ENCODE data around the gene S100A3.

The S100A3 gene

DNA sequence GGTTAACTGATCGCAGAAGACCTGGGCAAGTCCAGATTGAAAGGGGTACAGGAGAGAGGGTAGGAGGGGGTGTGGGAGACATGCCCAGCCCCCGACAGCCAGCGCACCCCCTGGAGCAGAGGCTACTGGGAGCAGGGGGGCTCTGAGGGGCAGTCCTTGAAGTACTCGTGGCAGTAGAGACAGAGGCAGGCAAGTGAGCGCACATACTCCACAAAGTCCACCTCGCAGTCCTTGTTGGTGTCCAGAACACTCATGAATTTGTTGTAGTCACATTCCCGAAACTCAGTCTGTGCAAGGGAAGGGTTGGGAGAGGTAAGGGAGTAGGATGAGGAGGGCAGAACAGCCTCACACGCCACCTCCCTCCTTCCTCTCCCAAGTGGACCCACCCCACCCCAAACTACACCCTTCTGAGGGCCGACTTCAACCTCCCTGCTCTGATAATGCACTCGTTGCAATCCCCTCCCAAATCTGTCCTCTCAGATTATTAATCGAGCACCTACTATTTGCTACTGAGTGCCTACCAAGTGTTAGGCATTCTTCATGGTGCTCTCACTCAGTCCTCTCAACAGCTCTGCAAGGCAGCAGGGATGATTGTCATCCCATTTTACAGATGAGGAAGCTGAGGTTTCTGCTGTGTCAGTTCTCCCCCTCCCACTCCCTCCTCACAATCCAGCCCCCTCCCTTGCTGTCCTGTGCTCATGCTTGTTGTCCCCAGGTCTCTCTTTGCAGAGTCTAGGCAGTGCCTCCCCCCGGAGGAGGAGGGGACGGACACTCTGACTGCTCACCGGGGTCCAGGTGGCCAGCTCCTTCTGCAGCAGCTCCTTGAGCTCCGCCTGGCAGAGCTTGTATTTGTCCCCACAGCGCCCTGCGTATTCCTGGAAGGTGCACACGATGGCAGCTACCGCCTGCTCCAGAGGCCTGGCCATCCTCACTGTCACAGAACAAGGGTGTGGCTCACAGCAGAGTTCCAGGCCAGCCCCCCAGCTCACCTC lies 1.2 kb downstream of the S100A3 start:
- DNase-seq (ENCODE audit: low read depth) = no peak

DNA sequence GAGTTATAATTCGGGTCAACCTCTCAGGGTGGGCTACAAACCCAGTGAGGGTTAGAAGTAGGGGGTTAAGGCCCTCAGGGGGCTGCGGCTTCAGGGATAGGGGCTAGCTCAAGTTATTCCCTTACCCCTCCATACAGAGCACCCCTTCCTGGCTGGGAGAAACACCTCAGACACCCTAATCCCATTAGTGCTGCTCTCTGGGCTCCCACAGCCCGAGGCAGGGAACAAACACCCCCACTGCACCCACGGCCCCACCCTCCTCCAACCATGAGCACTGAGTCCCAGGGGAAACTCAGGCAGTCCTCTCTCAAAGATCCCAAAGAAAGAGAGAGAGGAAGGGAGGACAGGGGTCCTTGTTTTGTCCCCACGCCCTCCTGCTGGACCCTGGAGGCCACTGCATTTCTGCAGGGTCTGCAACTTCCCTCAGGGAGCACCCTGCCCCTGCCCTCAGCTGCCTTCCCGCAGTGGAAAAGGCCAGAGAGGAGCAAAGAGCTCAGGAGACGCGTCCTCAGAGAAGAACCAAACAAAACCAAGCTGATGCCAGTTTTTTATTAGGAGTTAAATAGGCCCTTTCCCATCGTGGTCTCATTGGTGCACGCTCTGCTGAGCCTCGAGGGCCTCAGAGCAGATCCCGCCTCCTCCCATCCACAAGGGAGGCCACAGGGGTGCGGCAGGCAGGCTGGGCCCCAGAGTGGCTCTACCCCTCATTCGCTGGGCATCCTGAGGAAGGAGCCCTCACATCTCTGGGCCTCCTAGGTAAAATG lies 2.1 kb downstream of the S100A3 start:
- DNase-seq (ENCODE audit: low read depth) = no peak

DNA sequence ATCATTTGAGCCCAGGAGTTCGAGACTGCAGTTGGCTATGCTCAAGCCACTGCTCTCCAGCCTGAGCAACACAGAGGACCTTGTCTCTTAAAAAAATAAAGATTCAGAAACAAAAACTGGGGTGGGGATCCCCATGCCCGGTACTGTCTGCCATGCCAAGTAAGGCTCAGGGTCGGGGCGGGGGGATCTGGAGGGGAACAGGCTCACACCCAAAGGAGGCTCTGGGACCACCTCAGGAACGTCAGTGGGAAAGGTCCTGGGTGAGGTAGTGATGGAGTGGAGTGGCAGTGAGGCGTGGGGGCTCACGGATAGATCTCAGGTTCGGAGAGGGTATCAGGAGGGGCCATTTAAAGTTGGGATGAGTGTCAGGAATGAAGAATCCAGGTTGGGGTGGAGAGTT lies 2.7 kb downstream of the S100A3 start:
- DNase-seq (ENCODE audit: low read depth) = no peak

DNA sequence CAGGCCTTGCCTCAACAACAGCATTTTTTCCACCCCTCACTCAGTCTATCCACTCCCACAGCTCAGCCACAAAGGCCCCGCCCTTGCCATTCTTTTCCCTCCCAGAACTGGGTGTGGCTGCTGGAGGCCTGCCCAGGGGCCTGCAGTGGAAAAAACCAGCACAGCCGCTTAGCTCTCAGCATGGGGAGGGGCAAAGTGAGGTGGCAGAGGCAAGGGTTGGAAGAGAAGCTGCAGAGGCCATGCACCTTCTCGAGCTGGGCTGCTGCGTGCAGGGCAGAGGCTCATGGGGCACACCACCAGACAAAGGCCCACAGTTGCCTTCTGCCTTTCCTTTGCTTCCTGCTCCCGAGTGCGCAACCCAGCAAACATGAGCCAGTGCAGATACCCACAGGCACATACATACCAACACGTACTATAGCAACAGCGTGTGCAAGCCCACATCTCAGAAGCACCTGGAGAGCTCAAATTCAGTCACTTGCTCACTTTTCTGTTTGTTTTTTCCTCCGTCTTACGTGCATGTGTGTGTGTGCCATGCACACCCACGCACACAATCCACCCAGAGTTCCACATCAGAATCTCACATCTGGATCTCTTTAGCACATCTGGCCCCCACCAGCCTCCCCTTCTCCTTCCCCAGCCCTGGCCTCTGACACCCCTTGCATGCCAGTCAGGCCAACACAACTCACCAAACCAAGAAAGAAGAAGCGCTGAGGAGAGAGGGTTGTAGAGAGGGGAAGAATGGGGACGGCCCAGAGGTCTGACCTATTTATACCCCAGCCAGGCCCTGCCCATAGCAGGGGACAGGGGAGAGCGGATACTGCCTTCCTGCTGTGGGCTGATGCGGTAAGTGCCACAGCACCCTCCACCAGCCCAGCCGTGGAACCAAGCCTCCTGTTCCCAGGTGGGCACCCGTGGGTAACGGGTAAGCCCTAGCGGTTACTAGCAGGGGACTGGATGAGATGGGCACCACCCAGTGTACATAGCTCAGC lies 3.7 kb downstream of the S100A3 start, which contains the start of gene S100A4:
TSS of gene S100A4 (minus strand) at position 740 of the 989 bp plus-strand sequence. CDS start 1,012 bp downstream, outside the sequence.
- DNase-seq (ENCODE audit: low read depth) = no peak

DNA sequence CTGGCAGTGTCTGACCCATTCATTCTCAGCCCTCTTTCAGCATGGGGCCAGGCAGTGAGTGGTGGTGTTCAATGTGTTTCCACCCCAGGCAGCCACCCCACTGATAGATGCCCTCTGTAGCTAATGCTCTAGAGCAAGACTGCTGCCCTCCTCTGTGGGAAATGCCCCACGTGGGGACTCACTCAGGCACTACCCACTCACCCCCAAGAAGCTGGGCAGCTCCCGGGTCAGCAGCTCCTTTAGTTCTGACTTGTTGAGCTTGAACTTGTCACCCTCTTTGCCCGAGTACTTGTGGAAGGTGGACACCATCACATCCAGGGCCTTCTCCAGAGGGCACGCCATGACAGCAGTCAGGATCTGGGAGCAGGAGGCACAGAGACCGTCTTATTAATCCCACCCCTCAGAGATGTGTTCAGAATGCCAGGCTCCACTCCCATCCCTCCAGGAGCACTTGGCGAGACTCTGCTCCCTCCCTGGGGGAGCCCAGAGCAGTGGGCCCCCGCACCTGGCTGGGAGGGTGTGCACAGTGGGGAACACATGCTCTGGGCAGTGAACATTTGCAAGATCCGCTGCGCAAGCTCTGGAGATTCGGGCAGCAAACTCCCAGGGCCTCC lies 4.5 kb downstream of the S100A3 start:
- no peak for DNase-seq (ENCODE audit: low read depth)

DNA sequence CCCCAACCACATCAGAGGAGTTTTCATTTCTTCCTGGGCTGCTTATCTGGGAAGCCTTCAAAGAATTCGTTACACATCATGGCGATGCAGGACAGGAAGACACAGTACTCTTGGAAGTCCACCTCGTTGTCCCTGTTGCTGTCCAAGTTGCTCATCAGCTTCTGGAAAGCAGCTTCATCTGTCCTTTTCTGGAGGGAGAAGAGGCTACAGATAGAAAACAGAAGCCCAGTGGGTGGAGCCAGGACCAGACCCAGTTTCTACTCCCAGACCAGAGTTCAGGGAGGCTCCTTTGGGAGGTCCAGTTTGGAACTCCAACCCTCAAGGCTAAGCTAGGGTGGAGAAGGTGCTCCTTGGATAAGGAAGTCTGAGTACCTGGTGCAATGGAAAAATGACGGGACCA lies 5.3 kb downstream of the S100A3 start:
- no peak for DNase-seq (ENCODE audit: low read depth)

DNA sequence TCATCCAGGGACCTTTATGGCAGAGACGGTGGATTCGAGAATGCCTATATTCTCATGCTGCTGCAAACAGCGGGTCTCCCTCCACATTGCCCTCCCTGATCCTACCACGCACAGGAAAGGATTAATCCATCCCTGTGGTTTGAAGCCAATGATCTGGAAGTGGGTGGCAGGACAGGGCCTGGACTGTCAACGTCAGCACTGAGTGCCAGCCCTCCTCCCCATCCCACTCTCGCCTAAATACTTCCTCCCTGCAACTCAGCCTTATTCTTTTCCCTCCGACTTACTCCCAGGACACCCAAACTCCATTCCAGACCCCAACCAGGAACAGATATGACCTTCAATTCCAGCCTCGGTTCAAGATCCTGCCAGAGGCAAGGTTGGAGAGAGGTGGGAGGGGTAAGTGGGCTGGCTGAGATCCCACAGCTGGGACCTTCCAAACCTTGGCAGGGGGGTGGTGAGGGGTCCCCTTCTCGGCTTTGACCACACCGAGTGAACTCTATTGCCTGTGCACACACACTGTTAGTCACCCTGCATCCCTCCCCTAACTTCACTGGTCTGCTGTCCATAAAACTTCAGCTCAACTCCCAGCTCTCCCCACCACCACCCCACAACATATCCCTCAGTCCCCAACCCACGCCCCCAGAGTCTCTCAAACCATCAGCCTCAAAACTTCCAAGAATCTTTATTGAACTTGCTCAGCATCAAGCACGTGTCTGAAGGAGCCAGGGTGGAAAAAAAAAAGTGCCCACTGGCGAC lies 5.9 kb downstream of the S100A3 start:
- no peak for DNase-seq (ENCODE audit: low read depth)

DNA sequence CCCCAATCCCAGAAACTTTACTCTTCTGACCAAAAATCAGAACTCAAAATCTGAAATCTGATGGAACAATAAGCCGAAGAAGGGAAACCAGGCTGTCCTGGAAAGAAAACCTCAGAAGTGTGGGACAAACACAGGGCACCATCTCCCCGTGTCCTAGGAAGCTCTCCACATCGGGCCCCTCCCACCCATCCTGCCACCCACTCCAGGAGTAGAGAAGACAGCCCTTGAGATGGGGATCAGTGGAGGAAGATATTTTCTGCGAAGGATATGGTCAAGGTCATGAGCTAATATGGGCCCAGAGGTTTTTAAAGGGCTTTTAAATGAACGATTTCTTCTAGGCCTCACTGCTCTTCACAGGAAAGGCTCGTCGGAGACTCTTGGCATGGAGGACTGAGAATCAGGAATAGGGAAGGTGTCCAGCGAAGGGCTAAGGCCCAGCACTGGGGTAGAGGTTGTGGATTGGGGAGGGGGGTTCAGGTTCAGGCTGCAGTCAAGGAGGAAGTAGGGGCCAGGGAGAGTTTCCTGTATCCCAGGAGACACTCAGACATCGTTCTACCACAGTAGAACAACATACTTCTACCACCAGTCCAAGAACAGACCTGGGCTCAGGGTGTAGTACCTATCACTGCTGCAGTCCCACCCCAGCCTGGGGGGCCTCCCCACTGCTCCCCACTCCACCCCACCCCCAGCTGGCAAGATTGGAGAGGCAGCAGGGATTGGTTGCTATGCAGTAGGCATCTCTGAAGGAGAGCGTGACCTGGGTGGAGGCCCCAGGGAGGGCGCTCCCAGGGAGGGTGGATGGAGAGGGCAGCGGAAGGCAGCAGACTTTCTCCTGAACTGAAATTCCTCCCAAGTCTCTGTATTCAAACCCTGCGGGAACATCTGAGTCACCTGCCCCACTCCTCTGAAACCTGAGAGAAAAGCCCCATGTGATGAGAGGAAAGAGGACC lies 7.1 kb downstream of the S100A3 start:
- DNase-seq (ENCODE audit: low read depth) = no peak

DNA sequence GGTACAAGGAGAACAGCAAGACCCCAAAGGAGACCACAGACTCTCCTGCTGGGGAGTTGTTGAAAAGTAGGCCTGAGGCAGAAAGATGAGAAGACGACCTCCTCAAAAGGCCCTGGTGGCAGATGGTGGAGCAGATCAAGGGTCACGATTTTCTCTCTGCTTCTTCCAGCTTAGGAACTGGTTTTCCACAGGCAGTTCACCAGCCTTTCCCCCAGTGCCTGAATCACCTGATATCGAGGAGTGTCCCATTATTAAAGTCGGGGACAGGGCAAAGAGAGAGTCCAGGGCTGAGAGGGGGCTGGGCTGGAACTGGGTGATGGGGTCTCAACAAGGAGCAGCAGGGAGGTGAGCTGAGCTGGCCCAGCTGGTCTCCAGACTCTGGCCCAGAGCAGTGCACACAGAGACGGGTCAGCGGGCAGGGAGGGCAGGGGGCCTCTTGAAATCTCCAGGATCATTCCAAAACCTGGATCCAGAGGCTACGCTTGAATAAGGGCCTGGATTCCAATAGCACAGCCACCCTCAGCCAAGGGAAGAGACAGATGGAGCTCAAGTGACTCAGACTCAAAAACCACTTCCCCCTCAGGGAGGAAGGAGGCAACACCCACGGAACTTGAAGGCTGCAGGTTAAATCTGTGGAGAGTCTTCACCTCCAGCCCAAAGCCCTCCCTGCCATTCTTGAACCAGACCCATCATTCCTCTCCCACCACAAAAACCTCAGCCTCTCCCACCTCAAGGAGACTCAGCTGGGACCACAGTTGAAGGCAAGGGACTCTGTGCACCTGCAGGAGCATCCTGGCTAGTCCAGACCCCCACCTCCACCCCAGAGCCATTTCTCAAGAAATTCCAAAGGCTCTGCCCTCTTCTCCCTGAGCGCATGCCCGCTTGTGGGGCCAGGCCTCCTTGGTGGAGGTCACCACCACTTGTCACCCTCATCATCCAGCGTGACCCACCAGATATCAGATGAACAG lies 8.4 kb downstream of the S100A3 start, which contains the start of gene S100A5:
TSS of gene S100A5 (minus strand) at position 541 of the 968 bp plus-strand sequence. CDS start 743 bp downstream, outside the sequence.
- DNase-seq (ENCODE audit: low read depth) = no peak

DNA sequence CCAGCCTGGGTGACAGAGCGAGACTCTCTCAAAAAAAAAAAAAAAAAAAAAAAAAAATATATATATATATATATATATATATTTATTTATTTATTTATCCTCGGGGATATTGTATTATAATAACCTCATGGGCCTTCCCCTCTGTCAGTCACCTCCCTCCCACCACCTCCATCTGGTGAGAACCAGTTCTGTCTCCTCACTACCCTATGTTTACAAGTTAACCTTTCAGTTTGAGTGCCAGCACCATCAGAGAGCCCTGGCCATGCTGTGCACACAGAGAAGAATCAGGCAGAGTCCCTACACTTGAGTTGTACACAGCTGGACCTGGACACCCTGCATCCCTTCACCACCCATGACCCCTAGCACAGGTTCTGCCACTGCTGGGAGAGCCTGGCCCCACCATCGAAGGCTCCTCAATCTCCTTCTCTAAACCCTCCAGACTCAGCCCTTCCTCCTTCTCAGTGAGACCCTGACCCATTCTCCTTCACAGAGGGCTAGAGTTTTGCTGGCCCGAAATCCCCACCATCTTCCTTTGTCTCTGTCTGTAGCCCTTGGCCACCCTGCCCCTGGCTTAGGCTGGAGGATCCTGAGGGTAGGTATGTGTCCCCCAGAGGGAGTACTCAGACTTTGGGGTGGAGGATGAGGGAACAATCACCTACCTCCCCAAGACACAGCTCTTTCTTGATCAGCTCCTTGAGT lies 9.5 kb downstream of the S100A3 start:
- DNase-seq (ENCODE audit: low read depth) = no peak

DNA sequence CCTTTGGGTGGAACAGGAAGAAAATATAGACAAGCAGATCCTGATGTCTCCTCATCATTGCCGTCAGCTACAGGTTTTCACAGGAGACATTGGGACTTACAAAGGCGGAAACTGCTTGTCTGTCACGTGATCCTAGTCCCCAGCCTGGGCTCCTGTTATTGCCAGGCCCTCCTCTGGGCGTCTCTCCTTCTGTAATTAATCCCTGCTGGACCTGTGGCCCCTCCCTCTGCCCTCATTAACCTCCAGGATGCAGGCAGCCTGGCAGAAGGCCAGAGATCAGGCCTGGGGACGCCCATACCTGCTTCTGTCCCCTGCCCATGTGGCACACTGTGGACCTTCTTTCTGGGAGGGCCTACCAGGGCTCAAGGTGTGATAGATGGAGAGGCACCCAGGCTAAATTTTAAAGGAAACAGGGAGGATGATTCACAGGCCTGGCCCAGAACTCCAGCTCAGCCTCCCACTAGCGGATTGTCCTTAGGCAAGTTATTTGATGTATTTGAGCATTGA lies 10.7 kb downstream of the S100A3 start:
- no peak for DNase-seq (ENCODE audit: low read depth)

DNA sequence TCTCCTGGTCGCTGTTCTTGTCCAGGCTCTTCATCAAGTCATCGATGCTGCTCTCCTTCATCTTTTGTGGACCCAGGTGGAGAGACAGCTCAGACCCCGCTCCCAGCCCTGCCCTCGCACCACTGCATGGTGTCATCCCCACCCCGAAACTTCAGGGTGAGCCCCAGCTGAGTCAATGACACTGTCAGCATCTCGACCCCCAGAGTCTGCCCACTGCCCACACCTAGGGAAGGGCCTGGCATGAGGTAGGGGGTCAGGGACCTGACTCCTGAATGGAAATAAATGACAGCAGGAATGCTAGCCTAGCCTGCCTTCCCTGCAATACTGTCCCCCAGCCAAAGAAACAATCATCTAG lies 11.7 kb downstream of the S100A3 start:
- DNase-seq (ENCODE audit: low read depth) = no peak

DNA sequence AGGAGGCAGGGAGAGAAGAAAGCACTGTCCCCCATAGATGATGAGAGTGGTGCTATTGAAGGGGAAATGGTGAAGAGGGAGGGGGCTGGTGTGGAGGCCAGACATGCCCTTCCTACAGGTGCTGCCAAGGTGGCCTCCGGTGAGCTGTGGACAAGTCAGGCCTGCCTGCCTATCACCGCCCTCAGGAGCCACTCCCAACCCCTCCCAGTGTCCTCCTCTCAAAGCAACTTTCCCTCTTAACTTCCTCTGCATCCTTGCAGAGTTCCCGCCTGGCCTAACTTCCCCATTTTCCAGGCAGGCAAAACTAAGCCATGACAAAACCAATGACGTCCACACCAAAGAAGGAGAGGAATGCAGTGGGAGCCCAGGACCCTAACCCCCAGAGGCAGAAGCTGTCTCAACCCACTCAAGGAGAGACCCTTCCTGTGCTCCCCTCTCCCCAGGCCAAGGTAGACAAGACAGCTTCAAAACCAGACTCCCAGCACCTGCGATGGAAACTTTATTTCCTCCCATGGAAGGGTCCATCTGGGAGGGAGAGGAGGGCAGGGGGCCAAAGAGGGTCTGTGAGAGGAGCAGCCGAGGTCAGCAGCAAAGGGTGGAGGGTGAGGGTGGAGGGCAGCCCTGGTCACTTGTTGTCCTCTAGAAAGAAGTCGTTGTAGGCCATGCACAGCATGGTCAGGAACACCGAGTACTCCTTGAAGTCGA lies 12.2 kb downstream of the S100A3 start:
- DNase-seq (ENCODE audit: low read depth) = no peak

DNA sequence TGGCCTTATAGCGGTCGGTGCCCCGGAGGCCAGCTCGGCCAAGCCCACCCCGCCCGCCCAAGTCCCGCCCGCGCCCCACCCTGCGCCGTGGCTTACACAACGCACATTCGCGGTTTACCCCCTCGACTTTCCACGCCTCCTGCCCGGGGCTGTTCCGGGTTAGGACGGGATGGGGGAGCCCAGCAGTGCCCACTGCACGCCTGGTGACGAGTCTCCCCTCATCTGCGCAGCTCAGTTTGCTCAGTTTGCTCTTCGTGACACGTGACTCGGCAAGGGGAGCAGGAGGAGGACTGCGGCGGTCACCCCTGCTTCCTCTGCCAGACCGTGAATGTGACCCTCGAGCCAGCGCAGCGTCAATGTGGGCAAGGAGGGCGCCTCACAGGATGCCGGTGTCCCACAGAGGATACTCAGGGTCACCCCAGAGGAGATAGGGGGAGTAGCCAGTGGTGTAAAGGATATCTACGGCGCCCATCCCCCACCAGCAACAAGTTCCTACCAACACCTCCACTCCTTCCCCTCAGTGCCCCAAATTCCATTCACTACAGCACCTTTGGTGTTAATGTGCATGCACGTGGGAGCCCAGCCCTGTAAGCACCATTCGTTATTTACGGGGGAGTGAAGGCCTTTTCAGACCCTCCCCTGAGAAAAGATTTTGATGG lies 12.9 kb downstream of the S100A3 start:
- peak; percentile 35 for DNase-seq (ENCODE audit: low read depth)

DNA sequence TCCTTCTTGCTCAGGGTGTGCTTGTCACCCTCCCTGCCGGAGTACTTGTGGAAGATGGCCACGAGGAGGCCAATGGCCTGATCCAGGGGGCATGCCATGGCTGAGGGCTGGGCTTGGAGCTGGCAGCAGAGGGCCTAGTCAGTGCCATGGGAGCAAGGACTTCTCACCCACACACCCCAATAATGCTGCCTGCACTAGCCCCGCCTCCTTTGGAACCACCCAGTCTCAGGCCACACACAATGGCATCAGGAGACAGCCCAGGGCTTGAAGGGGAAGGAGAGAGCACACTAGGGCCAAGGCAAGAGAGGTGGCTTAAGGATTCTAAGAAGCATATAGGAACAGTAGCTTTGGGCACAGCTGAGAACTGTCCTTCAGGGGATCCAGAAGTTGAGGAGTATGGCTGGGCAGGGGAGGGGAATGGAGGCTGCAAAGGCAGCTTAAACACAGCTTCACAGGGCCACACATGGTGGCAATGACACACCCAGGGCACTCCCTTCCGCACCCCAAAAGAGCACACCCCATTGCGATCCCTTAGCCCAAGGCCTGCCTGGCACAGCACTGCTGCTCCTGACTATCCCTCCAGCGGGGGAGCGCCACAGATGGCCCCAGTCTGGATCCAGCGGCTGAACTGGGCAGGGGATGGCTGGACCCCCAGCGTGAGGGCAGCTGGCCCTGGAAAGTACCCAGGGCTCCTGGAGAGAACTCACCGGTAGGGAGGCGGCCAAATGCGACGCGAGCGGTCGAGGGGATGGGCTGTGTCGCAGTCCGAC lies 13.6 kb downstream of the S100A3 start, which contains the start of gene S100A6:
TSS of gene S100A6 (minus strand) at position 750 of the 770 bp plus-strand sequence. CDS start at position 98, 652 bp downstream.
- no peak for DNase-seq (ENCODE audit: low read depth)

Data from non-pigmented ciliary epithelial cell (primary cell).